GM13977 (cell line): ENCODE measurements around the gene MAFG.

Source experiments
- DNase-seq: peaks from one replicate; pipeline ENCODE4 v3.0.0; 2012; ENCODE audit warnings: low spot score
- in situ Hi-C: fragments of 300-500 bp; cut with MboI; formaldehyde crosslinking; loops from one replicate; pipeline ENCODE4 v1.12.0; 2022; ENCODE audit warnings: low sequenced_read_pairs, low pct_unique_long_range_greater_than_20kb, mixed read lengths, inconsistent platforms; ENCODE audit not compliant: unreplicated experiment
- TF ChIP-seq, protein P1 (sequence below): IDR thresholded peaks from 2 replicates; pipeline ENCODE4 v1.5.1; 2012; ENCODE audit warnings: mild to moderate bottlenecking, control low read depth; ENCODE audit not compliant: insufficient read depth; ENCODE audit errors: extremely low read depth, missing control alignments

MAFG gene

GRCh38 chr17:81935709-81936084 lies 8.2 kb upstream of the MAFG start:
- in situ Hi-C loops = no loop called here
- TF ChIP-seq, protein P1, sequence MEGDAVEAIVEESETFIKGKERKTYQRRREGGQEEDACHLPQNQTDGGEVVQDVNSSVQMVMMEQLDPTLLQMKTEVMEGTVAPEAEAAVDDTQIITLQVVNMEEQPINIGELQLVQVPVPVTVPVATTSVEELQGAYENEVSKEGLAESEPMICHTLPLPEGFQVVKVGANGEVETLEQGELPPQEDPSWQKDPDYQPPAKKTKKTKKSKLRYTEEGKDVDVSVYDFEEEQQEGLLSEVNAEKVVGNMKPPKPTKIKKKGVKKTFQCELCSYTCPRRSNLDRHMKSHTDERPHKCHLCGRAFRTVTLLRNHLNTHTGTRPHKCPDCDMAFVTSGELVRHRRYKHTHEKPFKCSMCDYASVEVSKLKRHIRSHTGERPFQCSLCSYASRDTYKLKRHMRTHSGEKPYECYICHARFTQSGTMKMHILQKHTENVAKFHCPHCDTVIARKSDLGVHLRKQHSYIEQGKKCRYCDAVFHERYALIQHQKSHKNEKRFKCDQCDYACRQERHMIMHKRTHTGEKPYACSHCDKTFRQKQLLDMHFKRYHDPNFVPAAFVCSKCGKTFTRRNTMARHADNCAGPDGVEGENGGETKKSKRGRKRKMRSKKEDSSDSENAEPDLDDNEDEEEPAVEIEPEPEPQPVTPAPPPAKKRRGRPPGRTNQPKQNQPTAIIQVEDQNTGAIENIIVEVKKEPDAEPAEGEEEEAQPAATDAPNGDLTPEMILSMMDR = no peak
- DNase-seq = no peak

GRCh38 chr17:81934850-81935708 lies 7.5 kb upstream of the MAFG start:
- DNase-seq = no peak
- TF ChIP-seq, protein P1 = no peak
- in situ Hi-C loops = no loop called here

DNA sequence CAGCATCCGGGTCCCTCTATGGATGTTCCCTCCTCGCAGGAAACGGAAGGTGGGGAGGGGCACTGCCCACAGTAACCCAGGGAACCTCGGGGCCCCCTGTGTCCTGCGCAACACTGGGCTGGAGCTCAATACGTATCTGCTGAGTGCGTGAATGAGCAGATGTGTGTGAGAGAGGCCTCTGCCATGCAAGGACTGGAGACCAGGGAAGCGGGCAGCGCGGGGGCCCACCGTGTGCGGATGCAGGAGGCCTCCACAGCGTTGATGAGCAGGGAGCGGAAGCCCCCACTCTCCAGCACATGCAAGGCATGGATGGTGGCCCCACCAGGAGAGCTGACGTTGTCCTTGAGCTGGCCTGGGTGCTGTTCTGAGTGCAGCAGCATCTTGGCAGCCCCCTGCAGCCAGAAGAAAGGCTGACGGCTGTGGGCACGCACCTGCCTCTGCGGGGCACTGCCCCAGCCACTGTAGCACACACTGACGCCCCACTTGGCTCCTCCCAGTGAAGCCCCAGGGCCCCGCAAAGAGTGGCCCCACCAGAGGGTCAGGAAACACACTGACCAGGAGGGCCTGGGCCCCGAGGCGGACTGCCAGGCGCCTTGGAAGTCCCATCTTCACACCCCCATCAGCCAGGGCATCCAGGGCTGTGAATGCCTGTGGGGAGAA lies 6.7 kb upstream of the MAFG start:
- in situ Hi-C loops = no loop called here
- TF ChIP-seq, protein P1 = no peak
- no peak for DNase-seq

DNA sequence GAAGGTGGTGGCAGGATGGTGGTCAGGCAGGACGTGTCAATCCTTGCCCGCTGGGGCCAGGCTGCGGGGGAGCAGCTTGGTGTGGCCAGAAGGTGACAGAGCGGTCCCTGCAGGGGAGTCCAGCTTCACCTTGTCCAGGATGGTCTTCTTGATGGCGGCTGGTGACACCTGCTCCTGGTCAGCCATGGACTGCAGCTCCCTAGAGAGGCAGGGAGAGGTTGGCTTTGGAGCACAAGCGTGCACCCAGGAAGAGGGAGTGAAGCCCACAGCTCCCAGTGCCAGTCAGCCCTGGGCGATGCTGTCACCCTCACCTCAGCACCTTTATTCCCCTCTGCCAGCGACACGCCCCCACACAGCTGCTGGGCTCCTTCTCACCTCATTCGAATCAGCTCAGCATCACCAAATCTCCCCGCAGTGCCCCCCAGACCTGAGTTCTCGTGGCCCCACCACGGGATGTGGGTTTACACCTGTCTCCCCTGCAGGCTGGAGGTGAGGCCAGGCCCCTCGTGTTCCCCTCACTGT lies 5.7 kb upstream of the MAFG start:
- DNase-seq = no peak
- in situ Hi-C loops = no loop called here
- TF ChIP-seq, protein P1 = no peak

DNA sequence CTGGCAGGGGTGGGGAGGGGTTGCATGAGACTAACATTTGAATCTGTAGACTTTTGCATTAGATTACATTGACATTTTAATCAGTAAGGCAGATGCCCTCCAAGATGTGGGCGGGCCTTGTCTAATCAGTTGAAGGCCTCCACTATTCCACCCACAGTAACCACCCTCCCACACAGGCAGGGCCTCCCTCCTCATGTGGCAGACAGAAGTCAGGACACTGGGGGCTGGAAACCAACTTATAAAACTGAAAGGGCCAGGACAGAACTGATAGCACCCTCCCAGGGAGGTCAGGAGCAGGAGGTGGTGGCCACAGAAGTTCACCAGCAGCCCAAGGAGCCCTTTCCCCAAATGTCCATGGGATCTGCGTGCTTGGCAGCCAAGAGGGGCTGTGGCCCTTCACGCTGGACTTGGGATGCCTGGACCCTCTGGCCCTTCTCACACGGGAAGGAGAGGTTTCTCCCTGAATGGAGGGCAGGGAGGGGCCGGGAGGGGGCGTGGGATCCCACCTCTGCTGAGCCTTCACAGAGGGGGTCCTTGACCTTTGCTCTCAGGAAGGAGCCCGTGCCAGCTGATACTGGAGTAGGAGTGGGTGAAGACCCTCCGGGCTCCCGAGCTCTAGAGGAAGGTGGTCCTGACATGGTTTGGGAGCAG lies 4.9 kb upstream of the MAFG start:
- TF ChIP-seq, protein P1 = no peak
- DNase-seq = no peak
- in situ Hi-C loops = no loop called here

- DNase-seq = no peak
- TF ChIP-seq, protein P1 = no peak
- in situ Hi-C loops = no loop called here
Measured at GRCh38 chr17:81931557-81932332, 4.2 kb upstream of the MAFG start.
